IPS DF 4.7 (cell line): ENCODE data around the gene FAM83B.
"Not testable (repeated sequence)": the region's sequence is repeated elsewhere in the genome, so short reads cannot be mapped to it uniquely, and the experiment has no call there.

Experiments used
- DNase-seq: peaks from one replicate; pipeline ENCODE4 v3.0.0-alpha.2; 2013; ENCODE audit warnings: low spot score; ENCODE audit errors: extremely low read depth

The FAM83B gene

DNA sequence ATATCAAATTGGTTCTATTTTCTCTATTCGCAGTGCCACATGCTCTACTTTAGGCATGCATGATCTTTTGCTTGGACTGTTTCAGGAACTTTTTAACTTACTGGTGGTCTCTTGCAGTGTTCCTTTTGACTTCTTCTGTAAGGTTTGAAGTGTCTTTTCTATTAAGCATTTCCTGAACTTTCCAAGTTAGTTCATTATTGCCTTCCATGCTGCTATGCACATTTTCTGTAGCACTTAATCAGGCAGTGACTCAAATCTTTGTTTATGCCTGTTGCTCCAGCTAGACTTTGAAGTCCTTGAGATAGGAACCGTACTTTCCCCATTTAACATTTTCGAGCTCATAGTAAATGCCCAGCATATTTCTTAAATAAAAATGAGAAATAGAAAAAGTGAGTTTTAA, 52.2 kb downstream of the FAM83B start:
- DNase-seq = no peak

DNA sequence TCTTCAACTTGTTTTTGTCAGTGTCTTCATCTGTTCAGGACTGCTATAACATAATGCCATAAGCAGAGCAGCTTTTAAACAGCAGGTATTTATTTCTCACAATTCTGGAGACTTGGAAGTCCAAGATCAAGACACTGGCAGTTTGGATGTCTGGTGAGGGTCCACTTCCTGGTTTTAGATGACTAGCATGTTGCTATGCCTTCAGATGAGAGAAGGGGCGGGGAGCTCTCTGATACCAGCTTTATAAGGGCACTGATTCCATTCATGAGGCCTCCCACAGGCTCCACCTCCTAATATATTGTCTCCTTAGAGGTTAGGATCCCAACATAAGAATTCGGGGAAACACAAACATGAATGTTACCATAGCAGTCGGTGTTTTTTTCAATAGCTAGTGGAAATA, 52.9 kb downstream of the FAM83B start:
- no peak for DNase-seq

DNA sequence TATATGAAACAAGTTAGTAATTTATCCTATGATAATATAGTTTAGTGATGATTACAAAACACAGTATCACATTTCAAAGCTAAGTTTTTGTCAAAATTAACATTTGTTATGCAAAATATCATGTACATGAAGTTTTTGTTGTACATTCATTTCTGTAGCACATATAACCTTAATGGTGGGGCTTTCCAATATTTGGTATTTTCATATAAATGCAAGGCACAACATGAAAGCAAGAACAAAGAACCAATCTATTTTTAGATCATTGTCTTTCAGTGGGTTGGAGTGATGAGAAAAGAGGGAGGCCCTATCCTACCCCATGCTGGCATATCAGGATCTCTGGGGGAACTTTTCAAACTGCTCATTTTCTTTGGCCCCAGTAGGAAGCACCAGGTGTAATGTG, 53.4 kb downstream of the FAM83B start:
- DNase-seq = no peak

DNA sequence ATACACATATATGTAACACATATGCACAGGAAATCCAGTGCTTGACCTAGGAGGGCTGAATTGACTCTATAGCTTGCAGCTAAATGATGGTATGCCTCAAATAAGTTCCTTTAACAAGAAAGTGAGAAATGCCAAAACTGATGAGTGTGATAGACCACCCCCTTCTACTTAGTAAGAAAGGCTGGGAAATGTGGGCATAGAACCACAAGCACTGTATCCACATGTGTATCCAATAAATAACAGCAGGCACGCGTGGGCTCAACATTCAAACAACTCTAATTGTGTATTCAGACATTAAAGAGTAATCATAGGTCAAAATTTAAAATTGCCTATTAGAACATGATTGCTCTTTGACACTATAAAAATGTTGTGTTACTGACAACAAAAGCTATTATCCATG, 54.1 kb downstream of the FAM83B start:
- DNase-seq = no peak

DNA sequence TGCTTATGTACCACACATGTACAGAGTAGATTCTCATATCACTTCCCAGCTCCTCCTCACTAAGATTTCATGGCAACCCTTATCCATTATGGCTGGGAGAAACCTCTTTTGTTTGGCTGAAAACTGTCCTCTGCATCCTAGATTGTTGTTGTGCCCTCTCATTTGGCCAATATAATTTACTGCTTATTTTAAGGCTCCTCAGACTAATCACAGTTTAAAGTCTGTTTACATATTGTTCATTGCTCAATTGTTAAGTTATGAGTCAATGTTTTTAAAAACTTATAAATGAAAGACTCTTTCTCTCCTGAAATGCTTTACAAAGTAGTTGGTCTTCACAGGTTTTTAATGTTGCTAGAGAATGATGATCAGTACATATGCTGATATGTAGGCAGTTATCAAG, 57.3 kb downstream of the FAM83B start:
- DNase-seq = no peak

DNA sequence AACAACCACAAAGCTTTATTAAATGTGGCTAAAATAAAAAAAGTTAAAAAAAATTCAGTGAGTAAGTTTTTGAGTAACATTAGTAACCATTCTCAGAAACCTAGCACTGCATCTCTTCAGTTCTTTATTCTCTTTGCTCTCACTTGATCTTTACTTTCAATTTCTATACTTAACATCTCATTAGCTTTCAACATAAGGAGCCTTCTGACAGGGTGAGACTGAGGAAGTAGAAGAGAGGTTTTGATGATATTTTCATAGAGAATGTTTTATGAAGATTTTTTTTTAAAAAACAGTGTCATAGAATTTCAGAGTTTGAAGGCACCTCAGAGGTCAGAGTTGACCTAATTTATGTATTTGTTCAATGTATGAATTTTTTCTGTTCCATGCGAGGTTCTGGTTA, 60.8 kb downstream of the FAM83B start:
- no peak for DNase-seq

DNA sequence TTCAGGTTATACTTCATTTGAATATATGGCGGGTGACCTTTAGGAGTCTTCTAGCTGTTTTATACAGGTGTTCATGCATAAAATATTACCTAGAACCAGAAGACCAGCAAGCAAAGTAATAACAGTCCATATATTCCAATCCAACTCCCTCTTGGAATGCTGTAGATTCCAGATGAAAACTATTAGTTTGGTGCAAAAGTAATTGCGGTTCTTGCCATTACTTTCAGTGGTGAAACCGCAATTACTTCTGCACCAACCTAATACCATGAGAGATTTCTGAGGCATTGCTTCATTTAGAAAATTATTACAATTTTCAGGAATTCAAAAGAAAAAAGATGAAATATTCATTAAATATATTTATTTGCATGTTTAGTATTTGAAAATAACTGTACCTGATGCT, 62.6 kb downstream of the FAM83B start:
- no peak for DNase-seq

DNA sequence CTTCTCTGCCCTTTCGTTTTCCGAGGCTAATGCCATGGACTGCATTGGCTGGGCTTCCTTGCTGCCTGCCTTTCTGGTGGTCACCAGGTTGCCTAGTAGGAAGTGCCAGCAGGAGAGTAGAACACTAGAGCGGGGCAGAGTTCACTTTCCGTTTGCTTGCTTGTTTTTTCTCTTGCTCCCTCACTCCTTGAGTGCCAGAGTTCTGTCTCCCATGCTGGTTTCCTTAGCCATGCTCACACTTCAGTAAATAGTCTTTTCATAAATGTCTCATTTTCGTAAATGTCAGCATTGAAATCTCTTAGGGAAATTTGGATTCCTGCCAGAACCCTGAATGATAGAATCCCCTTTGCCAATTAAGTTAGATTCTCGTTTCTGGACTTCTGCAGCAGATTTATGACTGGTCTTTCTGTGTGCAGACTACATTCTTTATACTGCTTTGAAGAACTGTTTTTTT, 63.9 kb downstream of the FAM83B start:
- no peak for DNase-seq

DNA sequence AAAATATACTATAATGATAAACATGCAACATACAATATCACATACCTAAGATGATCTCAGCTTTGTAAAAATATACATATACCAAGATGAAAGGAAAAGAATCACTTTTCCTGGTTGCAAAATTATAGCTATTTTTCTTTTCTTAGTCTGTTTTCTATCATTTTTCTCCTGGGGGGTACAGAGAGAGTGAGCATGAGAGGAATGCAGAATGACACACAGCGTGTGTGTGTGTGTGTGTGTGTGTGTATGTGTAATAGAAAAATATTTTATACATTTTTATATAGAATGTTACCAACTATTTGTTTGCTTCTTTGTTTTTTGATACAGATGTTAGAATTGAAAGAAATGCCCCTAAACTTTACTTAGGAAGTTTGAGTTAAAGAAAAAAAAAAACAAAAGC, 64.3 kb downstream of the FAM83B start:
- DNase-seq = no peak

DNA sequence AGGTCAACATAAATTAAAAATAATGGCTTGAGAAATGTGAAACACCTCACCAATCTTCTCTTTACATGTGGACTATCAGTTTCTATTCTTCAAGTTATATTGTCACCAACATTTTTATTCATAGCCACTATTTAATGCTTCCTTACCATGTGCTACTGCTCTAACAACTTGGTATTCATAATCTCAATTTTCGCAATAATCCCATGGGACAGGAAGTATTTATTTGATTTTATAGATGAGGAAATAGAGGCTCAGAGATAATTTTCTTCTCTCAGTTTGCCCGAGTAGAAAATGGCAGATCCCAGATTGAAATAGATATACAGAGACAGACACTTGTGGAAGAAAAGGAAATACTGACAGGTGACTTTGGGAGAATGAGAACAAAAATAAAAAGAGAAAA, 66.6 kb downstream of the FAM83B start:
- DNase-seq = no peak

DNA sequence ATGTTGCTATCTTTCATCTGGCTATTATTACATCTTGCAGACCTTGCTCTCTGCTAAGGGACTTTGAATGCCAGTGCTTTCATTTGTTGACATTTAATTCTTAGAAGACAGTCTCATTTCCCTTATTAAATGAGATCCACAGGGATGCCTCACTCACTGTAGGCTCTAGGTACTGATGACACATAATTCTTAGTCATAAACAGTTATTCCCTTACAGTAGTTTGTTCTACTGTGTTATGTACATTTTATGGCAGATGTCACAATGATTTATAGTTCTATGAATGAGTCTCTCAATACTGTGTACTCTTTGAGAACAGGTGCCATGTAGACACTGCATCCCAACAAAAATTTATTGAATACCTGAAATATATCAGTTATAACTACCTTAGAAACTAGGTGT, 70.3 kb downstream of the FAM83B start:
- DNase-seq = no peak

DNA sequence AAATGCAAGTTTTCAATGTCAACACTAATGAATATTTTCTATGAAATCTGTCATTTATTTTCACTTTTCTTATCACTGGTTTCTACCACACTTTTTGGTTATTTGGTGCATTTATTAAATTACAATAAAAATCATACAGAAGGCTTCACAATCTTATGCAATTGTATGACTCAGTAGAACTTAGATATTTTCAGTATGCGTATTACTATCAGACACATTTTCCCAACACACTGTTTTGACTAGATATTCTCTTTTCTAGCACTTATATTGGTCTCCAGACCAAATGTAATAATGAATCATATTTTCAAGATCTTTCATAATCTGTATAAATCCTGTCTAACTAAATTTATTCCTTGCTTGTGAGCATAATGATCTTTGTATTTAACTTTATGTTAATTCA, 74.1 kb downstream of the FAM83B start:
- DNase-seq = no peak

DNA sequence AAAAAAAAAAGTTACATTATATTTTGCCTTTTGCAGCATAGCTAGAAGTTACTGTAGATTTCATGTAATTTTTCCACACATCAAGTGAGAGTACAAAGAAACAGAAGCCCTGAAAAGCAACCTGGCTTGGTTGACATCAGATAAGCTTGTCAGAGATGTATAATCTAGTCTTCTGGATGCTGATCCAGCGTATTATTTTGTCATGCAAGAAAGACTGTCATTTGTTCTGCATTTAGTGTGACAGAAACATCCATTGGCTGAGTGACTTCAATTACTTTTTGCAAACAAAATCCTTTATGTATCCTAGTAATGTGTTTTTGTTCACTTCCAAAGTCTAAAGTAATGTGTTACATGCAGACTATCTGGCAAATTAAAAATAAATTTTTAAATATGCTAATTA, 75.3 kb downstream of the FAM83B start:
- DNase-seq = no peak

DNA sequence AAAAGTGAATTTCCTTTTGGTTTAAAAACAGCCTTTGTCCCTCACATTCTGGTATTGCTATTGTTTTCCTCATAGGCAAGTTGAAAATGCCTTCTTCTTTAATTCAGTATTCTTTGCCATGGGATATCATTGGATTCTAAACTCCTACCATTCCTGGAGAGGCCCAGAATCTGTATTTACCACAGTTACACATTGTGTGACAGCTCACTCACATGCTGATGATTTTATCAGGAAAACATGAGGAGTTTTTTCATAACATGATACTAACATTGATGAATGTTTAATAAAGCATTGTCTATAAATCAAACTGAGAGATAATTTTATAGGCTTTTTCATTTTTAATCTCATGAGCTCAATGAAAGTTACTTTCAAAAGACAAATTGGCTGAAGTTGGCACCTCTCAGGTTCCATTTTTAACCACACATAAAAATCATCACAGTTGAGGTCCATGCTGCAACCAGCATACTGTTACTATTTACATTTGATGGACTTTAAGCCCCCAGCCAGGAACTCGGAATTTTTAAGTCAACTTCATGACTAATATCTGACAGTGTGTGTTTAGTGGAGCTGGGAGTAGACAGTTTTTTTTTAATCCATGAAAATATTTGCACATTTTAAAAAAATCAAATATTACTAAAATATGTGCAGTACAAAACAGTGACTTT, 82.8 kb downstream of the FAM83B start:
- DNase-seq = no peak

DNA sequence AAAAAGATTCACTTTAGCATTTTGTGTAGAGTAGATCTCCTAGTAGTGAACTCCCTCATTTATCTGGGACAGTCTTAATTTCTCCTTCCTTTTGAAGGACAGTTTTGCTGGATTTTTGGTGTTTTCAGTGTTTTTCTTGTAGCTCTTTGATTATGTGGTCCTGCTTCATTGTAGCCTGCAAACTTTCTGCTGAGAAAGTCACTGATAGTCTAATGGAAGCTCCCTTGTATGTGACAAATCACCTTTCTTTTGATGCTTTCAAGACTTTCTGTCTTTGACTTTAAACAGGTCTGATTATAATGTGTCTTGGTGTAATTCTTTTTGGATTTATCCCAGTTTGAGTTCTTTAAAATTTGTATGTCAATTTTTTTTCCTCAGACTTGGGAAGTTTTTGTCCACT, 86.1 kb downstream of the FAM83B start:
- DNase-seq = no peak

DNA sequence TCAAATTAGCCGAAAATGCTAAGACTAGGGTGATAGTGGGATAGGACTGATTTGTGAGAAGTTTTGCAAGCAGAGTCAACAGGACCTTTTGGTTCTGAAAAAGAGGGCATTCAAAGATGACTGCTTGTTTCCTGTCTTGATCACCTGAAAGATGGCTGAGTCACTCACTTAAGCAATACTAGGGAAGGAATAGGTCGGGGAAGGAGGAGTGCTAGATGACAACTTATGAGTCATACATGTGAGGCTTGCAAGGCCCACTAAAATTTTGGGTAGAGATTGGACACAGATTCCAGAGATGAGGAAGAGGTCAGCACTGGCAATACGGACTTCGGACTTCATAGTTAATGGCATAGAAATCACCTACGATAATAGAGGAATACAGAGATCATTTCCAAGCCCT, 89.2 kb downstream of the FAM83B start:
- DNase-seq = no peak

DNA sequence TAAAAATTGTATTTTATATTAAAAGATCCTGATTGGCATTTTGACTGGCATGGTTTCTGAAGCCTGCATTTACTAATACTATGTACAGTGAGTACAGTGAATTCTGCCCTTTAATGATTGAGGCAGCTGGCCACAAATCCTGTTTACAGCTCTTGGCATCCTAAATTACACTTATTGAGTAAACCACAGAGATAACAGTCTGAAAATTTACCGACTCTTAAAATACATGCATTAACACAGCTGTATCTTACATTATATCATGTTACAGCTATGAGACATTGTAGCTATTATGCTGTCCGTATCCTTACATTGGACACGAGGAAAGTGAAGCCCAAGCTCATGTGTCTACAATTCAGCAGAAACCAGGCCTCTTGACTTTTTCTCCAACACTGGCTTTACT, 90.8 kb downstream of the FAM83B start:
- no peak for DNase-seq

DNA sequence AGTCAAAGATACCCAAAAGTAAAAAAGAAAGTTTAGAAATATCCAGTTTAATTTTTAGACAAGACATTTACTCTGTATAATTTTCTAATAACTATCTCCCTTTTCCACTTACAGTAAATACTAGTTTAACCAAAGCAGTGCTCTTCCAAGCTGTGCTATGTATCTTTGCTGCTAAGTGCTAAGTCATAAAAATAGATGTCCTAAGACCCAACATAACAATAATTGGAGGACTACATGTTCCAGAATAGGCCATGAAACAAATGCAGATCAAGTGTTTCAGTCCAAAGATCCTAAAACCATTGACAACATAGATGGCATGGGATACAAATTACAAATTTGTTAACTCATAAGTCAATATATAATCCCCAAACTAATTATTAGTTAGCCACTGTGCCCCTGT, 111.1 kb downstream of the FAM83B start:
- DNase-seq = no peak

DNA sequence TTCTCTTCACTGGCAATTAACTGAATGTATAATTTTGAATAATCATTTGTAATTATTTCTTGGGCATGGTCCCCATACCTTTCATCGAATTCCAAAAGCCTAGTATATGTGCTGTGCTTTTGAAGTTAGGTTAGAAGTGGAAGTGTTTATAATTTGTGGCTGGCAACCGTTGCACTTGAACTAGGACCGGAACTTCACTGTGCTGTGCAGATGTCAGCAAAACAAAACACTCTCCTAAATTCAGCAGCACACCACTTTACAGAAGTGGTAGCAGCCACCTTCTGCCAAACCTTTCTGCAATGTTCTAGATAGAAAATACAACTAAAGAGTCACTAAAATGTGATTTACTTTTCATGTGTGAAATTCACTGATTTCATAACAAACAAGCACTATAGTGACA, 111.9 kb downstream of the FAM83B start:
- DNase-seq = no peak

DNA sequence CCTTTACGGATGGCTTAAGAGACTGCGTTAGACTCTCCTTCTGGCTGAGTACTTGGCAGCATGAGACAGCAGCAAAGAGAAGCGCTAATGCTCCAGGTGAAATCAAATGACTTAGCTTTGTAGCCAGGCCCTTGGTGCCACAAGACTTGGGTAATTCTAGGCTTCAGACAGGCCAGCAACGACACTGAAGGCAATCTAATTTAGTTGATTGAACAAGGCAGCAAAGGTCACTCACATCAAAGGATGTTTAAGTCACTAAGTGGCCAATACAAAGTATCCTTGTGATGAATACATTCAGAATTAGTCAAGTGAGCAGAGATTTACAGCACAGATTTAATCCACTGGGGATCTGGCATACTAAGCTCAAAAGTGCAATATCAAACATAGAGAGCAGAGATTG, 113.2 kb downstream of the FAM83B start:
- no peak for DNase-seq

DNA sequence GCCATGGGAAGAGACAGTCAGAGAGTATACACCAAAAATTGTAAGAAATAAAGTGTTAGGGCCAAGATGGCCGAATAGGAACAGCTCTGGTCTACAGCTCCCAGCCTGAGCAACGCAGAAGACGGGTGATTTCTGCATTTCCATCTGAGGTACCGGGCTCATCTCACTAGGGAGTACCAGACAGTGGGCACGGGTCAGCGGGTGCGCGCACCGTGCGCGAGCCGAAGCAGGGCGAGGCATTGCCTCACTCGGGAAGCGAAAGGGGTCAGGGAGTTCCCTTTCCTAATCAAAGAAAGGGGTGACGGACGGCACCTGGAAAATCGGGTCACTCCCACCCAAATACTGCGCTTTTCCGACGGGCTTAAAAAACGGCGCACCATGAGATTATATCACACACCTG, 114.8 kb downstream of the FAM83B start:
- not testable (repeated sequence) for DNase-seq

DNA sequence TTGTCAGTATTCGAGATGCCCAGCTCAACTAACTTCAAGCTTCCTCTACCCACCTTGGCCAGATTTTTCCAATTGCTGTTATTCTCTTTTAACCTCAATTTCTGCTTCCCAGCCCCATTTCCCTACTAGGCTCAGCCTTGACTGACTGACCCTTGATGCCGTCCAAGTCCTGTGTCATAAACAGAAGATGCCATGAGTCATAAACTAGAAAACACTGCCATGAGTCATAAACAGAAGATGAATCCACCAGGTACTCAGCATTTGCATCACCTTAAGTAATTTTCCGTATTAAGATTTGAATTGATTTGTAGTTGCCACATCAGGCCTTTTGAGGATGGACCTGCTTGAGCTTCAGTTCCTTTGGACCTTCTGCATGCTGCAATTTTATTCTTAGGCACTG, 123.8 kb downstream of the FAM83B start:
- no peak for DNase-seq

DNA sequence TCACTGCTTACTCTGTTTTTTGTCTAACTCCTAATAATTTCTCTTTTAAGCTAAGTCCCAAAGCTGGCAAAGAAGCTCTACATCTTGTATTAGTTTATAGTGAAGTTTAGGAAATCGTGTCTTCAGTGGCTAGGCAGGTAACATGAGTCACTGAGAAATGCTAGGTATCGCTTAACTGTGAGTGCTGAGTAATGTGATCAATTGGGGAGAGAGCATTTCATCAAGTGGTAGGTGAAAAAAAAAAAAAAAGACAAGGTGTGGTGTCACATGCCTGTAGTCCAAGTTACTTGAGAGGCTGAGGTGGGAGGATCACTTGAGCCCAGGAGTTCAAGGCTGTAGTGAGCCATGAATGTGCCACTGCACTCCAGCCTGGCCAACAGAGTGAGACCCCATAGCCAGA, 125.3 kb downstream of the FAM83B start:
- no peak for DNase-seq

DNA sequence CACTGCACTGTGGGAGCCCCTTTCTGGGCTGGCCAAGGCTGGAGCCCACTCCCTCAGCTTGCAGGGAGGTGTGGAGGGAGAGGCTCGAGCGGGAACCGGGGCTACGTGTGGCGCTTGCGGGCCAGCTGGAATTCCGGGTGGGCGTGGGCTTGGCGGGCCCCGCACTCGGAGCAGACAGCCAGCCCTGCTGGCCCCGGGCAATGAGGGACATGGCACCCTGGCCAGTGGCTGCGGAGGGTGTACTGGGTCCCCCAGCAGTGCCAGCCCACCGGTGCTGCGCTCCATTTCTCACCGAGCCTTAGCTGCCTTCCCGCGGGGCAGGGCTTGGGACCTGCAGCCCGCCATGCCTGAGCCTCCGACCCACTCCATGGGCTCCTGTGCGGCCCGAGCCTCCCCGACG, 132.6 kb downstream of the FAM83B start:
- DNase-seq = not testable (repeated sequence)
